Measurements from ENCODE around the gene ALG2.

DNA sequence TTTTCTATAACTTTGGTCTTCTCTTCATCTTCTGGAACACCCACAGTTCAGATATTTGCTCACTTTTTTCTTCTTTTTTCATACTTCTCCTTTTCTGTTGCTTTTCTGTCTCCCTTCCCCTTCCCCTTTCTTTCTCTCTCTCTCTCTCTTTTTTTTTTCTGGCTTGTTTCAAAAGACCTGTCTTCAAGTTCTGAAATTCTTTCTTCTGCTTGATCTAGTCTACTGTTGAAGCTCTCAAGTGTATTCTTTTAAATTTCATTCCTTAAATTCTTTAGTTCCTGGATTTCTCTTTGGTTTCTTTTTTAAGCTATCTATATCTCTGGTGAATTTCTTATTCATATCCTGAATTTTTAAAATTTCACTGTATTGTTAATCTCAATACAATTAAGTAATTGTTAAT is 11.2 kb downstream of the ALG2 start:
- TF ChIP-seq, protein P1, sequence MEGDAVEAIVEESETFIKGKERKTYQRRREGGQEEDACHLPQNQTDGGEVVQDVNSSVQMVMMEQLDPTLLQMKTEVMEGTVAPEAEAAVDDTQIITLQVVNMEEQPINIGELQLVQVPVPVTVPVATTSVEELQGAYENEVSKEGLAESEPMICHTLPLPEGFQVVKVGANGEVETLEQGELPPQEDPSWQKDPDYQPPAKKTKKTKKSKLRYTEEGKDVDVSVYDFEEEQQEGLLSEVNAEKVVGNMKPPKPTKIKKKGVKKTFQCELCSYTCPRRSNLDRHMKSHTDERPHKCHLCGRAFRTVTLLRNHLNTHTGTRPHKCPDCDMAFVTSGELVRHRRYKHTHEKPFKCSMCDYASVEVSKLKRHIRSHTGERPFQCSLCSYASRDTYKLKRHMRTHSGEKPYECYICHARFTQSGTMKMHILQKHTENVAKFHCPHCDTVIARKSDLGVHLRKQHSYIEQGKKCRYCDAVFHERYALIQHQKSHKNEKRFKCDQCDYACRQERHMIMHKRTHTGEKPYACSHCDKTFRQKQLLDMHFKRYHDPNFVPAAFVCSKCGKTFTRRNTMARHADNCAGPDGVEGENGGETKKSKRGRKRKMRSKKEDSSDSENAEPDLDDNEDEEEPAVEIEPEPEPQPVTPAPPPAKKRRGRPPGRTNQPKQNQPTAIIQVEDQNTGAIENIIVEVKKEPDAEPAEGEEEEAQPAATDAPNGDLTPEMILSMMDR (IDR thresholded peaks at IDR 0.05; ENCODE audit: insufficient read depth, low read length): no peak
- peak; percentile 56; the same call in 1 of the 2 replicates for TF ChIP-seq SPI1 (IDR thresholded peaks at IDR 0.05; ENCODE audit: borderline replicate concordance, low read depth)
- no peak for TF ChIP-seq POLR2AphosphoS5 (IDR thresholded peaks at IDR 0.05; ENCODE audit: low read depth)
- TF ChIP-seq, protein P2, sequence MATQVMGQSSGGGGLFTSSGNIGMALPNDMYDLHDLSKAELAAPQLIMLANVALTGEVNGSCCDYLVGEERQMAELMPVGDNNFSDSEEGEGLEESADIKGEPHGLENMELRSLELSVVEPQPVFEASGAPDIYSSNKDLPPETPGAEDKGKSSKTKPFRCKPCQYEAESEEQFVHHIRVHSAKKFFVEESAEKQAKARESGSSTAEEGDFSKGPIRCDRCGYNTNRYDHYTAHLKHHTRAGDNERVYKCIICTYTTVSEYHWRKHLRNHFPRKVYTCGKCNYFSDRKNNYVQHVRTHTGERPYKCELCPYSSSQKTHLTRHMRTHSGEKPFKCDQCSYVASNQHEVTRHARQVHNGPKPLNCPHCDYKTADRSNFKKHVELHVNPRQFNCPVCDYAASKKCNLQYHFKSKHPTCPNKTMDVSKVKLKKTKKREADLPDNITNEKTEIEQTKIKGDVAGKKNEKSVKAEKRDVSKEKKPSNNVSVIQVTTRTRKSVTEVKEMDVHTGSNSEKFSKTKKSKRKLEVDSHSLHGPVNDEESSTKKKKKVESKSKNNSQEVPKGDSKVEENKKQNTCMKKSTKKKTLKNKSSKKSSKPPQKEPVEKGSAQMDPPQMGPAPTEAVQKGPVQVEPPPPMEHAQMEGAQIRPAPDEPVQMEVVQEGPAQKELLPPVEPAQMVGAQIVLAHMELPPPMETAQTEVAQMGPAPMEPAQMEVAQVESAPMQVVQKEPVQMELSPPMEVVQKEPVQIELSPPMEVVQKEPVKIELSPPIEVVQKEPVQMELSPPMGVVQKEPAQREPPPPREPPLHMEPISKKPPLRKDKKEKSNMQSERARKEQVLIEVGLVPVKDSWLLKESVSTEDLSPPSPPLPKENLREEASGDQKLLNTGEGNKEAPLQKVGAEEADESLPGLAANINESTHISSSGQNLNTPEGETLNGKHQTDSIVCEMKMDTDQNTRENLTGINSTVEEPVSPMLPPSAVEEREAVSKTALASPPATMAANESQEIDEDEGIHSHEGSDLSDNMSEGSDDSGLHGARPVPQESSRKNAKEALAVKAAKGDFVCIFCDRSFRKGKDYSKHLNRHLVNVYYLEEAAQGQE (IDR thresholded peaks at IDR 0.05; ENCODE audit: insufficient replicate concordance, low read depth): no peak

Measured in HL-60 (cell line).